ENCODE results near the gene SNAP47.

The SNAP47 gene

GRCh38 chr1:227769936-227770494 lies 34.8 kb downstream of the SNAP47 start:
- no peak for DNase-seq

- no peak for DNase-seq
Observed at GRCh38 chr1:227770812-227771211, 35.6 kb downstream of the SNAP47 start.

GRCh38 chr1:227771326-227771725 lies 36.1 kb downstream of the SNAP47 start:
- DNase-seq: no peak

- DNase-seq: no peak
Observed at GRCh38 chr1:227771771-227772170, 36.5 kb downstream of the SNAP47 start.

- peak; percentile 80 for DNase-seq
Observed at GRCh38 chr1:227773558-227773957, 38.3 kb downstream of the SNAP47 start.

GRCh38 chr1:227774051-227774731 lies 39.0 kb downstream of the SNAP47 start:
- DNase-seq: no peak

- DNase-seq: no peak
Observed at GRCh38 chr1:227774821-227775661, 39.8 kb downstream of the SNAP47 start.

- DNase-seq: no peak
Observed at GRCh38 chr1:227775841-227776240, 40.6 kb downstream of the SNAP47 start.

GRCh38 chr1:227776331-227776771 lies 41.1 kb downstream of the SNAP47 start:
- no peak for DNase-seq

GRCh38 chr1:227777156-227777555 lies 41.9 kb downstream of the SNAP47 start:
- DNase-seq: no peak

- DNase-seq: no peak
Observed at GRCh38 chr1:227777646-227778045, 42.4 kb downstream of the SNAP47 start.

- no peak for DNase-seq
Observed at GRCh38 chr1:227778401-227778947, 43.2 kb downstream of the SNAP47 start.

- no peak for DNase-seq
Observed at GRCh38 chr1:227779021-227779441, 43.8 kb downstream of the SNAP47 start.

GRCh38 chr1:227779685-227780084 lies 44.5 kb downstream of the SNAP47 start:
- no peak for DNase-seq

GRCh38 chr1:227780101-227781044 lies 45.1 kb downstream of the SNAP47 start:
- DNase-seq: no peak

- no peak for DNase-seq
Observed at GRCh38 chr1:227781314-227781930, 46.2 kb downstream of the SNAP47 start.

GRCh38 chr1:227782226-227782625 lies 47.0 kb downstream of the SNAP47 start:
- no peak for DNase-seq

GRCh38 chr1:227785094-227785804 lies 50.0 kb downstream of the SNAP47 start:
- no peak for DNase-seq

- no peak for DNase-seq
Observed at GRCh38 chr1:227785805-227786671, 50.8 kb downstream of the SNAP47 start.

Data from DMS153 (cell line).